HUES48 (cell line): Measurements from ENCODE around the gene ITIH5.
"Not testable (repeated sequence)": the region's sequence is repeated elsewhere in the genome, so short reads cannot be mapped to it uniquely, and the experiment has no call there.

Experiments
- H3K27ac ChIP-seq: one replicate; pipeline ENCODE4 v1.7.0; 2013; ENCODE audit warnings: low read depth, low read length, inconsistent platforms
- H3K27me3 ChIP-seq: 2 replicates; pipeline ENCODE4 v1.6.1; 2013; ENCODE audit warnings: mild to moderate bottlenecking, low read length; ENCODE audit not compliant: control insufficient read depth, insufficient read depth
- H3K36me3 ChIP-seq: 2 replicates; pipeline ENCODE4 v1.6.1; 2013; ENCODE audit warnings: low read length; ENCODE audit not compliant: control insufficient read depth, insufficient read depth
- H3K4me1 ChIP-seq: 2 replicates; pipeline ENCODE4 v1.6.1; 2013; ENCODE audit warnings: mild to moderate bottlenecking, low read length; ENCODE audit not compliant: control insufficient read depth, insufficient read depth
- H3K4me3 ChIP-seq: 2 replicates; pipeline ENCODE4 v1.5.1; 2013; ENCODE audit warnings: mild to moderate bottlenecking, low read depth, low read length
- H3K9ac ChIP-seq: 2 replicates; pipeline ENCODE4 v1.6.1; 2013; ENCODE audit warnings: mild to moderate bottlenecking, low read depth, low read length, moderate library complexity
- H3K9me3 ChIP-seq: 2 replicates; pipeline ENCODE4 v1.6.1; 2013; ENCODE audit warnings: low read length; ENCODE audit not compliant: control insufficient read depth, insufficient read depth

ITIH5 gene

GRCh38 chr10:7666253-7667023, at the start of gene ITIH5:
TSS of gene ITIH5 (minus strand) at chr10:7666966. CDS start at chr10:7666892, 74 bp downstream.
- Histone ChIP-seq H3K27ac (no peak within 1 kb of the TSS), H3K9me3 (no peaks in the 10 kb centered on the region), H3K27me3 (peaks cover 47% of the 10 kb centered on the region), H3K9ac (no peak within 1 kb of the TSS), H3K36me3 (no peaks in the 10 kb centered on the region), H3K4me3 (peak within 1 kb of the TSS; percentile 65), H3K4me1 (peaks cover 16% of the 10 kb centered on the region; the same call in 1 of the 2 replicates)

GRCh38 chr10:7715515-7715914, 48.7 kb upstream of the ITIH5 start:
- Histone ChIP-seq H3K27me3 (no peaks in the 10 kb centered on the region), H3K9me3 (no peaks in the 10 kb centered on the region)

GRCh38 chr10:7711075-7711474, 44.3 kb upstream of the ITIH5 start:
- H3K4me3 ChIP-seq, H3K4me1 ChIP-seq, H3K9me3 ChIP-seq: not testable (repeated sequence)

More at GRCh38 chr10:7715515-7715914, 48.7 kb upstream of the ITIH5 start:
- no peak overlapping the region for H3K27ac ChIP-seq
- H3K9ac ChIP-seq: no peak overlapping the region
- no peak overlapping the region for H3K4me3 ChIP-seq
- no peaks in the 10 kb centered on the region for H3K4me1 ChIP-seq
- H3K36me3 ChIP-seq: no peaks in the 10 kb centered on the region

GRCh38 chr10:7710446-7710845, 43.7 kb upstream of the ITIH5 start:
- Histone ChIP-seq H3K9ac (no peak overlapping the region), H3K27me3 (no peaks in the 10 kb centered on the region), H3K4me1 (no peaks in the 10 kb centered on the region), H3K9me3 (no peaks in the 10 kb centered on the region), H3K4me3 (no peak overlapping the region), H3K27ac (no peak overlapping the region), H3K36me3 (no peaks in the 10 kb centered on the region)

More at GRCh38 chr10:7711075-7711474, 44.3 kb upstream of the ITIH5 start:
- not testable (repeated sequence) for H3K9ac ChIP-seq, H3K27ac ChIP-seq, H3K27me3 ChIP-seq, H3K36me3 ChIP-seq

- Histone ChIP-seq H3K9me3 (no peaks in the 10 kb centered on the region), H3K9ac (no peak overlapping the region), H3K27me3 (no peaks in the 10 kb centered on the region), H3K36me3 (no peaks in the 10 kb centered on the region), H3K4me1 (no peaks in the 10 kb centered on the region), H3K27ac (no peak overlapping the region), H3K4me3 (no peak overlapping the region)
Measured at GRCh38 chr10:7708832-7709231, 42.1 kb upstream of the ITIH5 start.

- no peak overlapping the region for H3K9ac ChIP-seq
- no peaks in the 10 kb centered on the region for H3K27me3 ChIP-seq
- H3K9me3 ChIP-seq: no peaks in the 10 kb centered on the region
- no peaks in the 10 kb centered on the region for H3K36me3 ChIP-seq
- H3K4me1 ChIP-seq: no peaks in the 10 kb centered on the region
- no peak overlapping the region for H3K4me3 ChIP-seq
- no peak overlapping the region for H3K27ac ChIP-seq
Measured at GRCh38 chr10:7707858-7708622, 41.3 kb upstream of the ITIH5 start.

GRCh38 chr10:7707102-7707501, 40.3 kb upstream of the ITIH5 start:
- Histone ChIP-seq H3K9me3 (no peaks in the 10 kb centered on the region), H3K27me3 (no peaks in the 10 kb centered on the region), H3K36me3 (no peaks in the 10 kb centered on the region), H3K4me1 (no peaks in the 10 kb centered on the region), H3K27ac (no peak overlapping the region), H3K9ac (no peak overlapping the region), H3K4me3 (no peak overlapping the region)

- Histone ChIP-seq H3K27ac (no peak overlapping the region), H3K9me3 (no peaks in the 10 kb centered on the region), H3K27me3 (no peaks in the 10 kb centered on the region), H3K4me1 (no peaks in the 10 kb centered on the region), H3K36me3 (no peaks in the 10 kb centered on the region), H3K9ac (no peak overlapping the region), H3K4me3 (no peak overlapping the region)
Measured at GRCh38 chr10:7706534-7707073, 39.8 kb upstream of the ITIH5 start.

- no peaks in the 10 kb centered on the region for H3K4me1 ChIP-seq
- H3K36me3 ChIP-seq: no peaks in the 10 kb centered on the region
- no peaks in the 10 kb centered on the region for H3K27me3 ChIP-seq
- H3K9ac ChIP-seq: no peak overlapping the region
- no peaks in the 10 kb centered on the region for H3K9me3 ChIP-seq
- H3K27ac ChIP-seq: no peak overlapping the region
- H3K4me3 ChIP-seq: no peak overlapping the region
Measured at GRCh38 chr10:7705341-7705740, 38.6 kb upstream of the ITIH5 start.

GRCh38 chr10:7704071-7705016, 37.6 kb upstream of the ITIH5 start:
- no peaks in the 10 kb centered on the region for H3K9me3 ChIP-seq
- no peaks in the 10 kb centered on the region for H3K36me3 ChIP-seq
- no peaks in the 10 kb centered on the region for H3K27me3 ChIP-seq
- H3K4me1 ChIP-seq: no peaks in the 10 kb centered on the region
- no peak overlapping the region for H3K4me3 ChIP-seq
- no peak overlapping the region for H3K27ac ChIP-seq
- H3K9ac ChIP-seq: no peak overlapping the region
